HepG2 (cell line): ENCODE measurements around the gene PTPDC1. TPM values are rescaled to one million over a fixed set of nuclear protein-coding genes. Genes with fewer than 3 reads are reported as not detected.

Source experiments
- ATAC-seq: fragments of 200-7000 bp; cut with Tn5 transposase; 3 replicates; pipeline ENCODE4 v1.9.1; 2020; ENCODE audit warnings: mild to moderate bottlenecking, moderate library complexity
- BruUV-seq: library from RNA; stranded (reverse); fragments of 400-500 nt; replicated peaks from 2 replicates; lab custom pipeline; 2021; lab: Mats Ljungman, UMichigan
- CTCF ChIA-PET: fragments of 300-600 bp; formaldehyde crosslinking; extraction: SDS; loops from one replicate; lab custom pipeline; 2021; ENCODE audit warnings: low total read pairs, inconsistent platforms, low intra/inter-chr PET ratio; lab: Yijun Ruan, JAX
- POLR2A ChIA-PET: fragments of 350-600 bp; sonication (Branson Sonifier 250); formaldehyde crosslinking; loops from one replicate; lab custom pipeline; 2020; ENCODE audit warnings: antibody characterized with exemption, inconsistent platforms; lab: Yijun Ruan, JAX
- DNase-seq: peaks from one replicate; pipeline ENCODE4 v3.0.0-alpha.2; 2015; ENCODE audit warnings: low spot score
- FAIRE-seq: peaks from 3 replicates; lab custom pipeline; 2011; peaks lifted over from hg19 to GRCh38; lab: Jason Lieb, UNC
- H2AFZ ChIP-seq: one replicate; pipeline ENCODE4 v1.6.1; 2011; ENCODE audit warnings: low read length, inconsistent platforms
- H3K27ac ChIP-seq: fragments of 300-600 bp; 3 replicates; pipeline ENCODE4 v1.8.0; 2011; ENCODE audit warnings: mixed run types, mild to moderate bottlenecking, mixed read lengths, low read length, inconsistent platforms; ENCODE audit not compliant: insufficient read depth; ENCODE audit errors: extremely low read length
- H3K27me3 ChIP-seq, 2 experiments: fragments of 200-600 bp in 1 of 2; 2 replicates in 1 of 2; 3 replicates in 1 of 2; pipeline versions ENCODE4 v1.6.0 to v1.8.0; 2011; ENCODE audit warnings: low read length in 2 of 2, mild to moderate bottlenecking in 2 of 2, moderate library complexity in 2 of 2, inconsistent platforms in 1 of 2; ENCODE audit not compliant: insufficient read depth in 2 of 2, control insufficient read depth in 1 of 2
- H3K36me3 ChIP-seq, 2 experiments: fragments of 200-600 bp in 1 of 2; replicated peaks in 1 of 2; 2 replicates in 1 of 2; 3 replicates in 1 of 2; pipeline versions ENCODE4 v1.5.1 to v1.8.0; 2011; ENCODE audit warnings: low read length in 2 of 2, inconsistent platforms in 1 of 2; ENCODE audit not compliant: insufficient read depth in 2 of 2, control insufficient read depth in 1 of 2
- H3K4me1 ChIP-seq: 2 replicates; pipeline ENCODE4 v1.5.1; 2012; ENCODE audit warnings: low read length, inconsistent platforms; ENCODE audit not compliant: insufficient read depth
- H3K4me2 ChIP-seq: 2 replicates; pipeline ENCODE4 v1.6.0; 2011; ENCODE audit warnings: low read depth, low read length, inconsistent platforms
- H3K4me3 ChIP-seq, 3 experiments: fragments of 200-600 bp in 1 of 3; sonication (generic), shearing (Covaris generic) in 1 of 3; replicated peaks in 1 of 3; 2 replicates each; pipeline ENCODE4 v1.5.1; 2011 to 2016; ENCODE audit warnings: low read length in 3 of 3, inconsistent platforms in 2 of 3, low read depth in 2 of 3, mild to moderate bottlenecking in 2 of 3, control low read depth in 1 of 3, mixed read lengths in 1 of 3; ENCODE audit not compliant: insufficient read depth in 1 of 3
- H3K79me2 ChIP-seq: one replicate; pipeline ENCODE4 v1.6.1; 2011; ENCODE audit warnings: low read length, inconsistent platforms; ENCODE audit not compliant: insufficient read depth
- H3K9ac ChIP-seq: 2 replicates; pipeline ENCODE4 v1.6.0; 2011; ENCODE audit warnings: mild to moderate bottlenecking, low read depth, low read length, inconsistent platforms; ENCODE audit not compliant: insufficient read depth
- H3K9me3 ChIP-seq: 2 replicates; pipeline ENCODE4 v1.5.1; 2012; ENCODE audit warnings: mild to moderate bottlenecking, low read length
- H4K20me1 ChIP-seq: 2 replicates; pipeline ENCODE4 v1.6.0; 2011; ENCODE audit warnings: inconsistent platforms, mild to moderate bottlenecking, low read length, moderate library complexity; ENCODE audit not compliant: insufficient read depth
- CTCF ChIP-seq: sonication (generic); formaldehyde crosslinking; IDR thresholded peaks from 2 replicates; pipeline ENCODE4 v1.5.0; 2020; ENCODE audit warnings: mild to moderate bottlenecking, missing genetic modification reagents, moderate library complexity
- EHMT2 ChIP-seq: fragments of 200-600 bp; sonication (generic); IDR thresholded peaks from 2 replicates; pipeline ENCODE4 v1.7.0; 2017; ENCODE audit warnings: antibody characterized with exemption, low read depth, low read length, borderline replicate concordance
- ELF4 ChIP-seq: sonication (generic); formaldehyde crosslinking; IDR thresholded peaks from 2 replicates; pipeline ENCODE4 v1.5.0; 2020; ENCODE audit warnings: missing genetic modification reagents, mild to moderate bottlenecking, moderate library complexity, borderline replicate concordance
- FOXP1 ChIP-seq, 2 experiments: fragments of 450-650 bp in 1 of 2; IDR thresholded peaks; 2 replicates each; pipeline ENCODE4 v1.6.1; 2017 to 2018; ENCODE audit warnings: antibody characterized with exemption in 1 of 2
- HCFC1 ChIP-seq: fragments of 150-350 bp; IDR thresholded peaks from 2 replicates; pipeline ENCODE4 v1.6.1; 2014; ENCODE audit warnings: low read depth, low read length
- RAD21 ChIP-seq: fragments of 450-650 bp; formaldehyde crosslinking; IDR thresholded peaks from 2 replicates; pipeline ENCODE4 v1.5.0; 2020; ENCODE audit warnings: mild to moderate bottlenecking
- SMC3 ChIP-seq: IDR thresholded peaks from 2 replicates; pipeline ENCODE4 v1.6.1; 2011; ENCODE audit warnings: low read length, improper control_type of control experiment
- SRSF1 ChIP-seq: fragments of 200-400 bp; formaldehyde crosslinking; optimal IDR thresholded peaks from 2 replicates; pipeline ENCODE3; 2017; ENCODE audit warnings: mild to moderate bottlenecking, low read depth, low read length, moderate library complexity
- STAG1 ChIP-seq: sonication (generic); formaldehyde crosslinking; IDR thresholded peaks from 2 replicates; pipeline ENCODE4 v1.4.0; 2020; ENCODE audit warnings: missing genetic modification reagents
- ZNF205 ChIP-seq: IDR thresholded peaks from 2 replicates; pipeline ENCODE4 v1.6.1; 2018; ENCODE audit warnings: missing biosample characterization, missing genetic modification reagents
- ZNF33A ChIP-seq: sonication (generic); formaldehyde crosslinking; IDR thresholded peaks from 2 replicates; pipeline ENCODE4 v1.5.1; 2020; ENCODE audit warnings: missing genetic modification reagents, mild to moderate bottlenecking, moderate library complexity, borderline replicate concordance
- ZNF34 ChIP-seq: sonication (generic); formaldehyde crosslinking; IDR thresholded peaks from 2 replicates; pipeline ENCODE4 v1.4.0; 2020; ENCODE audit warnings: mild to moderate bottlenecking, missing genetic modification reagents, borderline replicate concordance
- ZNF841 ChIP-seq: sonication (generic); formaldehyde crosslinking; IDR thresholded peaks from 2 replicates; pipeline ENCODE4 v1.8.1; 2023; ENCODE audit warnings: missing genetic modification reagents, borderline replicate concordance
- WGBS: methylation state at CpG from one replicate; pipeline ENCODE4 v1.1.6; 2017; ENCODE audit warnings: low lambda C conversion rate; 5-methylcytosine and 5-hydroxymethylcytosine counted together
- in situ Hi-C: cut with HindIII; loops from 2 replicates; pipeline ENCODE4 v1.10.0; 2017; ENCODE audit warnings: low pct_unique_long_range_greater_than_20kb; ENCODE audit not compliant: extremely low pct_ligation_motif_present
- intact Hi-C: fragments of 100-400 bp; cut with micrococcal nuclease; formaldehyde crosslinking; loops from one replicate; pipeline ENCODE4 v1.10.0; 2022; ENCODE audit not compliant: unreplicated experiment
- polyA plus RNA-seq, 8 experiments: library from polyadenylated mRNA; depleted of rRNA in 3 of 8; stranded (reverse) in 7 of 8; unstranded in 1 of 8; fragments of >200 nt; fragmentation: Illumina TruSeq in 4 of 8; extraction: Trizol in 4 of 8; gene quantifications; 2 replicates each; pipeline versions ENCODE4 v1.2.1 to v1.2.3, GENCODE V29; 2011 to 2016; ENCODE audit warnings: low read depth in 4 of 8, missing spikeins in 1 of 8, mixed read lengths in 1 of 8; ENCODE audit not compliant: insufficient read depth in 1 of 8
- total RNA-seq, 5 experiments: library from RNA; depleted of rRNA; stranded (reverse); fragments of >200 nt; fragmentation: Illumina TruSeq; extraction: Trizol; gene quantifications; 2 replicates each; pipeline ENCODE4 v1.2.3, GENCODE V29; 2016; ENCODE audit warnings: low read depth in 1 of 5

Gene PTPDC1
- total and polyA plus RNA-seq, 2 of the 13 experiments (the other 11 are each of a cell fraction or from before 2014, with no cell fraction given), result 6.1 to 8.6 TPM

- in situ Hi-C loops, result no loop called here
Observed at GRCh38 chr9:94061864-94062263, 22.4 kb upstream of the PTPDC1 start.

GRCh38 chr9:94065535-94065961 is 18.7 kb upstream of the PTPDC1 start:
- Histone ChIP-seq H3K36me3 (no peaks in the 10 kb centered on the region; a peak in 1 of 5 replicates), H3K27ac (no peak overlapping the region), H4K20me1 (no peaks in the 10 kb centered on the region), H2AFZ (no peak overlapping the region), H3K4me1 (no peaks in the 10 kb centered on the region), H3K27me3 (no peaks in the 10 kb centered on the region), H3K4me2 (no peak overlapping the region), H3K79me2 (no peaks in the 10 kb centered on the region), H3K9ac (no peak overlapping the region), H3K4me3 (no peak overlapping the region), H3K9me3 (peaks cover 9% of the 10 kb centered on the region; the same call in 1 of the 2 replicates)
- DNase-seq, result peak; percentile 65
- 41% methylated on average over 2 of the region's 2 CpGs for WGBS
- ATAC-seq, result peak; percentile 72
- in situ Hi-C loops, result loop anchor here (5.0 kb wide), 1 partner anchor 147 kb away; no protein-coding TSS in a partner anchor
- ChIA-PET POLR2A (no interaction called here), CTCF (interaction anchor here (1.1 to 3.6 kb wide), 2 partner anchors 95 to 147 kb away, joined by 4 to 63 read pairs; no protein-coding TSS in a partner anchor)
- BruUV-seq, result no TSS peak
- TF ChIP-seq HCFC1, result no peak
- TF ChIP-seq STAG1, result peak; percentile 84
- TF ChIP-seq RAD21, result peak; percentile 69
- peak; percentile 98 for TF ChIP-seq SMC3
- peak; percentile 82 for TF ChIP-seq CTCF (CRISPR knock-in tag)
- peak; percentile 89 for FAIRE-seq
- intact Hi-C loops, result loop anchor here (1.0 to 10.0 kb wide), 3 partner anchors 51 to 148 kb away; no protein-coding TSS in a partner anchor

More at GRCh38 chr9:94061864-94062263, 22.4 kb upstream of the PTPDC1 start:
- no peaks in the 10 kb centered on the region for H3K36me3 ChIP-seq
- DNase-seq (no peak), ATAC-seq (no peak)
- no peaks in the 10 kb centered on the region for H3K79me2 ChIP-seq
- intact Hi-C loops, result loop anchor here (10.0 kb wide), 1 partner anchor 47 kb away; no protein-coding TSS in a partner anchor
- H3K4me2 ChIP-seq, result no peak overlapping the region
- peaks cover 9% of the 10 kb centered on the region for H3K4me1 ChIP-seq
- no TSS peak for BruUV-seq
- ChIA-PET CTCF (no interaction called here), POLR2A (no interaction called here)
- H3K9me3 ChIP-seq, result peaks cover 9% of the 10 kb centered on the region; the same call in 1 of the 2 replicates
- H3K27ac ChIP-seq, result no peak overlapping the region
- H4K20me1 ChIP-seq, result no peaks in the 10 kb centered on the region
- no peak for TF ChIP-seq ZNF205 (CRISPR knock-in tag)
- no peak for TF ChIP-seq ZNF33A (CRISPR knock-in tag)
- no peak for TF ChIP-seq ELF4 (CRISPR knock-in tag)
- no peak for TF ChIP-seq FOXP1 (IDR thresholded peaks at IDR 0.05)
- no peak for TF ChIP-seq FOXP1 (CRISPR knock-in tag; IDR thresholded peaks at IDR 0.05)
- TF ChIP-seq SRSF1, result no peak
- no peak for TF ChIP-seq ZNF34 (CRISPR knock-in tag)
- TF ChIP-seq ZNF841 (CRISPR knock-in tag), result peak; percentile 99
- no peak for TF ChIP-seq EHMT2
- TF ChIP-seq, all 625 proteins: peak for 1
- Histone ChIP-seq H3K27me3 (no peaks in the 10 kb centered on the region), H3K4me3 (no peak overlapping the region), H3K9ac (no peak overlapping the region), H2AFZ (no peak overlapping the region)
- FAIRE-seq, result no peak
- WGBS, result 97% methylated on average over 3 of the region's 3 CpGs
